ENCODE results near the gene PDHA1. TPM values are rescaled to one million over a fixed set of nuclear protein-coding genes. Genes with fewer than 3 reads are reported as not detected.

PDHA1 gene
- 50.1 TPM for total RNA-seq (ENCODE audit: insufficient read depth, low replicate concordance)

GRCh38 chrX:19343535-19344408, at the start of gene PDHA1:
PDHA1 (plus strand) TSS chrX:19343927; CDS start chrX:19344038, 111 bp downstream.
- DNase-seq (ENCODE audit: low spot score): peak; percentile 96

GRCh38 chrX:19303256-19303880, 40.4 kb upstream of the PDHA1 start:
- peak; percentile 63 for DNase-seq (ENCODE audit: low spot score)

DNA sequence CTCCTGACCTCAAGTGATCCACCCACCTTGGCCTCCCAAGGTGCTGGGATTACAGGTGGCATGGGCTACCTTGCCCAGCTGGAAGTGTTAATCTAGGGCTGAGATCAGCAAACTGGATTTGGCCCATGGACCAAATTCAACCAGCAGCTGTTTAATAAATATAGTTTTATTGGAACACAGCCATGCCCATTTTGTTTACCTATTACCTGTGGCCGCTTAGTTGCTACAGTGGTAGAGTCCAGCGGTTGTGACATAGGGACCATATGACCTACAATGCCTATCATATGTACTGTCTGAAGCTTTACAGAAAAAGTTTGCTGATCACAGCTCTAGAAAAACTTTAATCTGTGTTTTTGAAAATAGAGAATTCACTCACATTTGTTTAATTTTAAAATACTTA, 17.2 kb upstream of the PDHA1 start:
- DNase-seq (ENCODE audit: low spot score): no peak

DNA sequence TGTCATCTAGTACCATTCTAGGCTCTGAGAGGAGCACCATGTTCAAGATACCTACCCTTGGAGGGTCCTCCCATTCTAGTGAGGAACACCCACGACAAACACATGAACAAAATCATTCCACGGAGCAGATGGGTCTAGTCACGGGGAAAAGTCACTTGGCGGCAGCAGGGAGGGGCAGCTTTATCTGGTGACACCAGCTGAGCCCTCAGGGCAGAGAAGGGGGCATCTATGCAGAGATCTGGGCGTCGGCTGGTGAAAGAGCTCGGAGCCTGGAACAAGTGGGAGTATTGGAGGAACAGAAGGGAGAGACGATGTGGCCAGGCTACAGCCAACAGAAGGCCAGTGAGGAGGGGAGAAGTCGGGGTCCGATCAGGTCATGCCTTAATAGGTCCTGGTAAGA, 11.9 kb upstream of the PDHA1 start:
- DNase-seq (ENCODE audit: low spot score): no peak

- peak; percentile 32 for DNase-seq (ENCODE audit: low spot score)
Measured at GRCh38 chrX:19332983-19333382, 10.7 kb upstream of the PDHA1 start.

DNA sequence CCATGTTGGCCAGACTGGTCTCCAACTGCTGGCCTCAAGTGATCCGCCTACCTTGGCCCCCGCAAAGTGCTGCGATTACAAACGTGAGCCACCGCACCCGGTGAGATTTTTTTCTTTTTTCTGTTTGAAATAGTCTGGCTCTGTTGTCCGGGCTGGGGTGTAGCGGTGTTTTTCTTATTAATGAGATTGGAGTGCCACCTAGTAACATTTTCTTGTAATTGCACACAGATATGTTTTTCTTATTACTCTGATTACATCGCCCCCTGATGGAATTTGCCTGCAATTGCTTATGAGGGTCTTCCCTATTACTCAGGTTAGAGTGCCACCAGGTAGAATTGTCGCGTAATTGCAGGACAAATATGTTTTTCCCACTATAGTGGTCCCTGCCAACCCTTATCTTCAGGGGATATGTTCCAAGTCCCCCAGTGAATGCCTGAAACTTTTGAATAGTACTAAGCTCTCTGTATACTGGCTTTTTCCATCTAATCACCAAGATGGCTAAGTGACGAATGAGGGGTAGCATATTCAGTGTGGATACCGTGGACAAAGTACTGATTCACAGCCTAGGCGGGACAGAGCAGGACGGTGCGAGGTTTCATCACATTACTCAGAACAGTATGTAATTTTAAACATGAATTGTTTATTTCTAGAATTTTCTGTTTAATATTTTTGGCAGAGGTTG, 8.6 kb upstream of the PDHA1 start:
- DNase-seq (ENCODE audit: low spot score): no peak

DNA sequence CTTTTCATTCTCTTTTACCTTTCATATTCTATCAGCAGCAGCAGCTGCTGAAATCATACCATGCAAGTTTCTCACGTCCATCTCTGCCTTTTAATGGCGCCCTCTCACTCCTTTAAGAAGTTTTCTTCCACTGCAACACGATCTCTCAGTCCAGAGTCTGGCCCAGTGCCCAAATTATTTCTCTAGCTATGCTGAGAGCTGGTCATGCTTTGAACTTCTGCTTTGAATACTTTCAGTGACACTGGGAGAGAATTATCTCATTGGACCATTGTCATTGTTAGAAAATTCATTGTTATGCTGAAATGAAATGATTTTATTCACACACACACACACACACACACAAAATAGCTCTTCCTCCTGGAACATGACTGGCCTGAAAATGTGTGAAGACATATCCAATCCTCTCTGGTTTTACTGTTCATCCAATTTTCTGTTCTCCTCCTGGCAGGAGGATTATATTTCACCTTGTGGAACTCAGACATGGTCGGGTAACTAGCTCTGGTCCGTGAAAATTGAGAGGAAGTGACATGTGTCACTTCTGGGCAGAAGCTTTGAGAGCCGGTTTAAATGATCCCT, 1.3 kb upstream of the PDHA1 start:
- DNase-seq (ENCODE audit: low spot score): peak; percentile 17

DNA sequence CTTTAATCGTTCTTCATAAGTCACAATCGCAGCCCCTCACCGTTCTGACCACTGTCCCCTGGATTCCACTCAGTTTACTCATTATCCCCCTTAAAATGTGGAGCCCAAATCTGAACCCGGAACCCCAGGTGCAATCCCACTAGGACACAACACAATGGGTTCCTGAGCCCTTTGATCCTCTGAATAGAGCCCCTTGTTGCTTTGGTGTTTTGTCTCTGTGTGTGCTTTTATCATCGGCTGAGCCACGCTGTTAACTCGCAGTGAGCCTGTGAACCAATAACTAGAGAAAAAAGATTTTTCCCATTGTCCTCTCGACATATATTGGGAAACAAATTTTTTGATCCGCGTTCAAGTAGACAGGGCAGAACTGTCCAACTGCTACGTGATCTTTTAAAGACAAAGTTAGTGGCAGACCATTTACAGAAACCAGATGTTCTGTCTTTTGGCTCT, 617 bp upstream of the PDHA1 start:
- DNase-seq (ENCODE audit: low spot score): no peak

DNA sequence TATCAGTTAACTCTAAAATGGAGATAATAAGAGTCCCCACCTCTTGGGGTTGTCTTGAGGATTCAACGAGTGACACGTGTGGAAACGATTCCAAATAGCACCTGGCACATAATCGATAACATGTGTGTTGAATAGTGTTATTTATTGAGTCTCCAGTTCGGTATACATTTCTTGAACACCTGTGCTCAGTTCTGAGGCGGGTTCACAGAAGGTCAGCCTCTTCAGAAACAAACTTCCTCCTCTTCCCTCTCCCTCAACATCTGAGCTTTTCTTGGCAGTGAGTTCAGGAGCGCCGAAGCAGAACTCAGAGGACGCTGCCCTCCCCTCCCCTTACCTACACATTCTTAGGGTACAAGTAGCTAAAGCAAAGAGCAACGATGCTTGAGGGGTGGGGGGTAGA, 934 bp downstream of the PDHA1 start:
- no peak for DNase-seq (ENCODE audit: low spot score)

GRCh38 chrX:19347916-19348315, 4.2 kb downstream of the PDHA1 start:
- DNase-seq (ENCODE audit: low spot score): no peak

- no peak for DNase-seq (ENCODE audit: low spot score)
Measured at GRCh38 chrX:19349264-19349663, 5.5 kb downstream of the PDHA1 start.

GRCh38 chrX:19350941-19351384, 7.2 kb downstream of the PDHA1 start:
- no peak for DNase-seq (ENCODE audit: low spot score)

- no peak for DNase-seq (ENCODE audit: low spot score)
Measured at GRCh38 chrX:19354625-19355024, 10.9 kb downstream of the PDHA1 start.

DNA sequence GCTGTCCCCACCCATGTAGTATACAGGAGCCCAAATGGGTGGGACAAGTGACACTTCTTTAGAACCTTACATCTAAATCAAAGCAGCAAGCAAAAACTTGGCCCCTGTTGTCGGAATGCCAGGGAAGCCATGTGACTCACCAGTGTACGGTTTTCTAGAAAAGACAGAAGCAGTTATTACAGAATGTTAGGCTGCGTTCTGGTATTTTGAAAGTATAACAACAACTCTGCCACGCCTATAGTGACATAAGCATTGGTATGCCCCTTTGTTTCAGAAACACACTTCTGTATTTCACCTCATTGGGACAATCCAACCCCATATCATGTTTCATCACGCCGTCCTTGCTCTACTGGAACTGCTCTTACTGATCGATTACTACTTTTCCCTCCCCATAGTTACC, 14.8 kb downstream of the PDHA1 start:
- DNase-seq (ENCODE audit: low spot score): no peak

DNA sequence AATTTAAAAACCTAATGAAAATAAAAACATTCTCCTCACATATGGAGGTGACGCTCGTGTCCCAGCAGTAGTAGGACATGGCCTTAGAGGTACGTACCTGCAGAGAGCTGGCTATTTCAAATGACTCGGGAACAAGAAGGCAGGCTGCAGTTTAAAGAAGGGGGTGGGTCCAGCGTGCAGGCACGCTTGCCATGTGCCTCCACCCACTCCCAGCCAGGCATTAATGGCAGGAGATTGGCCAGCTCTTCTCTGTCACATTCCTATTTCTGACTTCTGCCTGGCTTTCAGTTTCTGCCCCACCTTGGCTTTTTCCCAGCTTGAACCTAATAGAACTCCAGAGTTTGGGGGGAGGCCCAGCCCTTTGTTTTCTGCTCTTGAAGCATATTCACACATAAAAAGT, 17.2 kb downstream of the PDHA1 start:
- no peak for DNase-seq (ENCODE audit: low spot score)

GRCh38 chrX:19361701-19362100, 18.0 kb downstream of the PDHA1 start:
- DNase-seq (ENCODE audit: low spot score): no peak

GRCh38 chrX:19368576-19368975, 24.8 kb downstream of the PDHA1 start:
- no peak for DNase-seq (ENCODE audit: low spot score)

GRCh38 chrX:19370061-19370460, 26.3 kb downstream of the PDHA1 start:
- no peak for DNase-seq (ENCODE audit: low spot score)

GRCh38 chrX:19372170-19372546, 28.4 kb downstream of the PDHA1 start:
- peak; percentile 69 for DNase-seq (ENCODE audit: low spot score)

GRCh38 chrX:19372547-19373331, 29.0 kb downstream of the PDHA1 start:
- DNase-seq (ENCODE audit: low spot score): peak; percentile 6

DNA sequence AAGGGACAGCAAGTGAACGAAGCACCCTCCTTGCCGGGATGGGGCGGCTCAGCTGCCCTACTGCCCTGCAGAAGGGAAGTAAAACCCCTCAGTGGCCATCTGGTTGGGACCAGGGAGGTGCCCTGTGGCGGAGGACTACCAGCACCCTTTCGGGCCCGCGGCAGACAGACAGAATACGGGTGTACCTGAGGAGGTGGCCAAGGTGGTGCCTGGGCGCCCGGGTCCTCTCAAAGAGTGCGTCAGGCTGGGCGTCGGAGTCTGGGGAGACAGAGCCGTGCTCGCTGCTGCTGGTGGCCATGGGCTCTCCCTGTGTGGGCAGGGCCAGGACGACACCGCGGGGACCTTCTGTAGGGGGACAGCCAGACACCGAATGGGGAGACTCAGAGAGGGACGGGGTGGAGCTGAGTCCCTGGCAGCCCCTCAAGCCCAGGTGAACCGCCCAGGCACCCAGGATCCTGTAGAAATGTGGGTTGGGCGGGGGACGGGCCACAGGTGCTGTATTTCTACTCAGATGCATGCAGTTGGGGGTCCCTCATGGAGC, 29.7 kb downstream of the PDHA1 start:
- DNase-seq (ENCODE audit: low spot score): no peak
